Measurements from ENCODE around the gene HGFAC. TPM values are rescaled to one million over a fixed set of nuclear protein-coding genes. Genes with fewer than 3 reads are reported as not detected.
"Not testable (repeated sequence)": the region's sequence is repeated elsewhere in the genome, so short reads cannot be mapped to it uniquely, and the experiment has no call there.

The HGFAC gene
- polyA plus RNA-seq, 3 donors, result 0.71 to 1.3 (median 0.85) TPM

DNA sequence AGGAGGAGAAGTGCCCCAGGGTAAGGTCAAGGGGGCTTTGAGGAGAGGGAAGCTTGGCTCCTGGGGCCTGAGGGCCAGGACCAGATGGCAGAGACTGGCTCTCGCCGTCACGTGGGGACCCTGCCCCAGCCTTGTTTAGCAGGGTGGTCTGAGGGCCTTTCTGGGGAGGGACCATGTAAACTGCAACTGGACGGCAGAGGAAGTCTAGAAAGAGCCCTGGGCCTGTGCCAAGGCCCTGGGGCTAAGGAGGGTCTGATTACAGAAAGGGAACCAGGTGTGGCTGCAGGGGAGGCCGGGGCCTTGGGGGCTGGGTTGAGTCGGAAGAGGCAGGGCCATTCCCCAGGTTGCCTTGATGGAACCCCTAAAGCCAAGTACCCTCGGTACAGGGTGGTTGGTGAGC lies 1.8 kb upstream of the HGFAC start:
- no peak for DNase-seq (ENCODE audit: low read depth in 3 of 3, low spot score in 2 of 3)

DNA sequence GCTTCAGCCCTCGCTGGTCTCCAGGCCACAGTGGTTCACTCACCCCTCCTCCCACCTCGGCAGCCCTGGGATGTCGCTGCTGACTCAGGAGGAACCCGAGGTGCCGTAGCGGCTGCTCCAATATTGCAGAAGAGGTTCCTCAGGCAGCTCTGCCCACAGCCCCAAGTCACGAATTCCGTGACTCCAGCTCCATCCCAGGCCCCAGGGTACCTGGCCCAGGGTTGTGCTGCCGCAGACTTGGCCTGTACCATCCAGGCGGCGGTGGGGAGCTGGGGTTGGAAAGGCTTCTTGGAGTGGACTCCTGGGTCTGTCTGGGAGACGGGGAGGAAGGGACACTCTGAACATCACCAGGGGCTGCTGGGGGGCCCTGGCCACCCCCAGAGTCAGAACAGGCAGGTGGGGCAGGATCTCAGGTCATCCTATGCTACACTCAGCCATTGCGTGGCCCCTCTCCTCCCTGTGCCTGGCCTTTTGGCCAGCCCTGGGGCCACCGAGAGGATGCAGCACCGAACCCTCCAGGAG lies 728 bp upstream of the HGFAC start:
- DNase-seq (ENCODE audit: low read depth in 3 of 3, low spot score in 2 of 3), result no peak

DNA sequence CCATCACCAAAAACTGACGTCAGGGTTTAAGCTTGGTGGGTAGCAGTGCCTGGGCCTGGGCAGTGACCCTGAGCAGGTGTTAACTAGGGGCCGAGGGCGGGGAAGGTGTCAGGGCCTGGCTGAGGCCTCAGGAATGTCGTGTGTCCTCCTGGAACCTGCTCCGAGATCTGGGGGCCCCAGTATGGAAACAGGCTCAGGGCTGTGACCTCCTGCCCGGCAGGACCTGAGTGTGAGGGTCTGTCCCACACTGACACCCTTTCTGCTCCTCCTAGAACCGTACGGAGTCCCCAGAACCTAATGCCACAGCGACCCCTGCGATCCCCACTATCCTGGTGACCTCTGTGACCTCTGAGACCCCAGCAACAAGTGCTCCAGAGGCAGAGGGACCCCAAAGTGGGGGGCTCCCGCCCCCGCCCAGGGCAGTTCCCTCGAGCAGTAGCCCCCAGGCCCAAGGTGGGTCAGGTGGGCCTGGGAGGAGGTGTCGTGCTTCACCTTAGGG lies 741 bp downstream of the HGFAC start:
- no peak for DNase-seq (ENCODE audit: low read depth in 3 of 3, low spot score in 2 of 3)

DNA sequence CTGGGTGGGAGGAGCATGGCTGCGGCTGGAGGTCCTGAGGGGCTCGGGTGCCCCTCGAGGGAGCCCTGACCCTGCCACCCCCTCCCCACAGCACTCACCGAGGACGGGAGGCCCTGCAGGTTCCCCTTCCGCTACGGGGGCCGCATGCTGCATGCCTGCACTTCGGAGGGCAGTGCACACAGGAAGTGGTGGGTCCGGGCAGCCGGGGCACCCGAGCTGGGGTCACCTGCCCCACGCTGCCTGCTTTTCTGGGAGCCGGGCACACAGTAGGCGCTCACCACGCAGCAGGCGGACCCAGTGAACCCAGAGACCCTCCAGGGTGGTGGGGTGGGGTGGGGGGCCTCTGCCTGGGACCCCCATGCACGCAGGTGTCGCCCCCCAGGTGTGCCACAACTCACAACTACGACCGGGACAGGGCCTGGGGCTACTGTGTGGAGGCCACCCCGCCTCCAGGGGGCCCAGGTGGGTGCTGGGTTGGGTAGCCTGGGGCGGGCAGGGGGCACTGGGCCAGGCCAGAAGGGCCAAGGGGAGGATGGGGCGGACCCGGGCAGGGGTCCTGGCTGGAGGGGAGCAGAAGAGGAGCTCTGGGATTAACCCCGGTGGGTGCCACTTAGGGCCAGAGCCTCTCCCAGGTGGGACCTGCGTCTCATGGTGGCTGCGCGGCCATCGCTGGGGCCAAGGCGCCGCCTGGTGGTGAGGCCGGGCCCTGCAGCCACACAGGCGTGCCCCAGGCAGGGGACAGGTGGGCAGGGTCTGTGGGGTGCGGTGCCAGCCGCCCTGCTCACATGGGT lies 1.4 kb downstream of the HGFAC start:
- DNase-seq (ENCODE audit: low read depth in 3 of 3, low spot score in 2 of 3), result no peak

DNA sequence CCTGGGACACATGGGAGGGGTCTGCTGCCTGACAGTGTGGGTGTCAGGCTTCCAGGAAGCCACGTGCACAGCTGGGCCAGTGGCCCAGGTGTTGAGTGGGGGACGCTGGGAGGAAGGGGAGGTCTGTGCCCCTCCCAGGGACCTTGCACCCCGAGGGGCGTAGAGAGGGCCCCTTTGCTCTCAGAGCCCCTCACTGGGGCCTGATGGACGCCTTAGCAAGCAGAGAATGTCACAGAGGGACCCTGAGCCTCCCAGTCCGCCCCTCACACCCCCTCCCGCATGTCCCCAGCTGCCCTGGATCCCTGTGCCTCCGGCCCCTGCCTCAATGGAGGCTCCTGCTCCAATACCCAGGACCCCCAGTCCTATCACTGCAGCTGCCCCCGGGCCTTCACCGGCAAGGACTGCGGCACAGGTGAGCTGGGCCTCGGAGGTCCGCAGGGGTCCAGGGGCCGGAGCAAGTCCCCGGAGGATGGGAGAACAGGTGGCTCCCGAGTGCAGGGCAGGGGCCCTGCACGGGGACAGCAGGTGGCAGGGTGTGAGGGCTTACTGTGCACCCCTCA lies 2.1 kb downstream of the HGFAC start:
- DNase-seq (ENCODE audit: low read depth in 3 of 3, low spot score in 2 of 3), result no peak

DNA sequence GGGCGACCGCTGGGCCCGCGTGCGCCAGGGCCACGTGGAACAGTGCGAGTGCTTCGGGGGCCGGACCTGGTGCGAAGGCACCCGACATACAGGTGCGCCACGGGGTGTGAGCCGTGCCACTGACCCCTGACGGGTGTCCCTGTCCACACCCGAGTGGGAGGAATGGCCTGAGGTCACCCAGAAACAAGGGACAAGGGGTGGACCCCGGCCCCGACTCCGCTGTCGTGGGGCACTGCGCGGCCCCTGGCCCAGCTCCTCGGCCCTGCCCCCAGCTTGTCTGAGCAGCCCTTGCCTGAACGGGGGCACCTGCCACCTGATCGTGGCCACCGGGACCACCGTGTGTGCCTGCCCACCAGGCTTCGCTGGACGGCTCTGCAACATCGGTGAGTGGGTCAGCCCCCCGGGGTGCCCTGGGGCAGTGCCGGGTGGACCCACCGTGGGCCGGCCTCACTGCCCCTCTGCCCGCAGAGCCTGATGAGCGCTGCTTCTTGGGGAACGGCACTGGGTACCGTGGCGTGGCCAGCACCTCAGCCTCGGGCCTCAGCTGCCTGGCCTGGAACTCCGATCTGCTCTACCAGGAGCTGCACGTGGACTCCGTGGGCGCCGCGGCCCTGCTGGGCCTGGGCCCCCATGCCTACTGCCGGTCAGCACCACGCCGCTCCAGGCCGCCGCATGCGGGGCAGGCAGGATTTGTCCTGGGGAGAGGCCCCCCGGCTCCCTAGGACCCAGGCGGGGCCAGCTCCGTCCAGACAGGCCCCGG lies 2.8 kb downstream of the HGFAC start:
- DNase-seq (ENCODE audit: low read depth in 3 of 3, low spot score in 2 of 3), result no peak

DNA sequence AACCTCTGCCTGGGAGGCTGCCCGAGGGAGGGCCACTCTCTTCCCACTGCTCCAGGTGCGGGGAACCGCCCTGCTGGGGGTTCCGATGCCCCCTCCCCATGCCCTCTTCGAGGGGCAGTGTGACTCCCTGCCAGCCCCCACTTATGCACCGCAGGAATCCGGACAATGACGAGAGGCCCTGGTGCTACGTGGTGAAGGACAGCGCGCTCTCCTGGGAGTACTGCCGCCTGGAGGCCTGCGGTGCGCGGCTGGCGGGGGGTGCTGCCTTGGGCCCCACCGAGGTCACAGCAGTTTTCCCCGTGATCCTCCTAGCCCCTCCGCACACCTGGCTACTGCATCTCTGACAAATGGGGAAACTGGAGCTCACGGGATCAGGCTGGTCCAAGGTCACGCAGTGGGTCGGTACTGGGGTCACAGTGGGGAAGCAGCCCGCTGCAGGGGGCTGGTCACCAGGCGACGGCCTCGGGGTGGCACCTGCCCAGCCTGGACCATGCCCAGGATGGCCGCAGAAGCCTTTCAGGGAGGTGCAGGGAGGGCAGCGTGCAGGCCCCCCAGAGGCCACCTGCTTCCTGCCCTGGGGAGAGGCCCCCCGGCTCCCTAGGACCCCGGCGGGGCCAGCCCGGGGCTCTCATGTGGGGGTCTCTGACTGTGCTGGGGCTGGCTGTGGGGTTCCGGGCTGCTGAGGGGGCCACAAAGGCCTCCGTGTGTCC lies 3.5 kb downstream of the HGFAC start:
- no peak for DNase-seq (ENCODE audit: low read depth in 3 of 3, low spot score in 2 of 3)

DNA sequence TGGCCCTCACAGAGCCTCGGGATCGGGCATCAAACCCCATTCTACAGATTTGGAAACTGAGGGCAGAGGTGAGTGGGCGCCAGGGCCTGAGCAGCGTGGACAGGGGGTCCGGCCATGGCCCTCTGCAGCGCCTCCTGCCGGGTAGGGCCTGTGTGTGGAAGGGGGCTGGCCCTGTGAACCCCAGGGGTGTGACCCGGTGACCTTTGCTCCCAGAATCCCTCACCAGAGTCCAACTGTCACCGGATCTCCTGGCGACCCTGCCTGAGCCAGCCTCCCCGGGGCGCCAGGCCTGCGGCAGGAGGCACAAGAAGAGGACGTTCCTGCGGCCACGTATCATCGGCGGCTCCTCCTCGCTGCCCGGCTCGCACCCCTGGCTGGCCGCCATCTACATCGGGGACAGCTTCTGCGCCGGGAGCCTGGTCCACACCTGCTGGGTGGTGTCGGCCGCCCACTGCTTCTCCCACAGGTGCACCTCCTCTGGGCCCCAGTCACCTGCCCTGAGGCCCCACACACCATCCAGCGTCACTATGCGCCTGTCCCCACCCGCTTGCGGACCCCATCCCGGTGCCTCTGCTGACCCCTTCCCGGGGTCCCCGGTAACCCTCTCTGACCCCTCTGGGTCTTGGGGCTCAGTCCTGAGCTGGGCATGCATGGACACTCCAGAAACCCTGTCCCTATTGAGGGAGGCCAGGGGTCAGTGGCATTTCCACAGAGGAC lies 4.2 kb downstream of the HGFAC start:
- DNase-seq (ENCODE audit: low read depth in 3 of 3, low spot score in 2 of 3), result no peak

DNA sequence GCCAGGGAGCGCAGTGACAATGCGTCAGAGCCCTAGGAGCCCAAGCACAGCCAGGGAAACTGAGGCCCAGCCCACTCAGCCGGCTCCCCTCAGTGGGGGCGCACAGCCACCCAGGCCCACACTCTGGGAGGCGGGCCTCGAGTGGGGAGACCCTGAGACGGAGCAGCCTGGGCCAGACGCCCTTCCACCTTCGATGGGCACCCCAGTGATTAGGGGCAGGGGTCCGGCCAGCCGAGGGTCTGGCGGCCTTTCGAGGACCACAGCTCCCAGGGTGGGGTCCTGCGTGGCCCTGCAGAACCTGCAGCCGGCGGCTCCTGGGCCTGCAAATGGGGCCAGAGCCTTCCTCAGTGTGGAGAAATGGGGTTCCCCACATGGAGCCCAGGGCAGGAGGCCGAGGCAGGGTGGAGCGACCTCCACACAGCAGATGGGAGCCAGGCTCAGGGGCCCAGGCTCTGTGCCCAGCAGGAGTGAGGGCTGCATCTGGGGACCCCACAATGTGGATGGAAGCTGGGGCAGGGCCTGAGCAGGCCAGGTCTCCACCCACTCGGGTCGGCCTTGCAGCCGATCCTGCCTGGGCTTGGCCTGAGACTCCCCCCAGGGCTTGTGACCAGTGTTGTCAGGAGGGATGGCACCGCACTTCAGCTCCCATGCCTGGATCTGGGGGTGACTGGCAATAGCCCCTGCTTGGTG lies 5.0 kb downstream of the HGFAC start:
- no peak for DNase-seq (ENCODE audit: low read depth in 3 of 3, low spot score in 2 of 3)

DNA sequence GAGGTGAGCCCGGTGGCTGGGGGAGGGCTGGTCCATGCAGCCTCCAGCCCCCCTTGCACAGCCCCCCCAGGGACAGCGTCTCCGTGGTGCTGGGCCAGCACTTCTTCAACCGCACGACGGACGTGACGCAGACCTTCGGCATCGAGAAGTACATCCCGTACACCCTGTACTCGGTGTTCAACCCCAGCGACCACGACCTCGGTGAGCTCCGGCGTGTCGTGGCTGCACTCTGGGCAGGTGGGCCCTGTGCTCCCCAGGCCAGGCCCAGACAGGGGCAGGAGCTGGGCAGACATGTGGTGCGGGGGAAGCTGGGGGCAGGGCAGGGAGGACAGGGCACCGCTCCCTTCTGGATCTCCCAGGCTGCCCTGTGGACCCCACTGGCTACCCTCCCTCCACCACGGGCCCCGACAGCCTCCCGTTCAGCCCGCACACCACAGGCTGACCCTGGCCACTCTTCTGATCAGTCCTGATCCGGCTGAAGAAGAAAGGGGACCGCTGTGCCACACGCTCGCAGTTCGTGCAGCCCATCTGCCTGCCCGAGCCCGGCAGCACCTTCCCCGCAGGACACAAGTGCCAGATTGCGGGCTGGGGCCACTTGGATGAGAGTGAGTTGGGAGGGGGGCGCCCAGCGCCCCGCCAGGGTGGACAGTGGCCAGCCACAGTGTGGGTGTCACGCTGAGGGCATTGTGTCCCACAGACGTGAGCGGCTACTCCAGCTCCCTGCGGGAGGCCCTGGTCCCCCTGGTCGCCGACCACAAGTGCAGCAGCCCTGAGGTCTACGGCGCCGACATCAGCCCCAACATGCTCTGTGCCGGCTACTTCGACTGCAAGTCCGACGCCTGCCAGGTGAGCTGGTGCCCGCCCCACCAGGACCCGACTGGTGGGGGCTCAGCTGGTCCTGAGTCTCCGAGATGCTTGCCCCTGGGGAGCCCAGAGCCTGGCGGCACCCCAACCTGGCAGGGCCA lies 5.9 kb downstream of the HGFAC start:
- DNase-seq (ENCODE audit: low read depth in 3 of 3, low spot score in 2 of 3), result no peak

DNA sequence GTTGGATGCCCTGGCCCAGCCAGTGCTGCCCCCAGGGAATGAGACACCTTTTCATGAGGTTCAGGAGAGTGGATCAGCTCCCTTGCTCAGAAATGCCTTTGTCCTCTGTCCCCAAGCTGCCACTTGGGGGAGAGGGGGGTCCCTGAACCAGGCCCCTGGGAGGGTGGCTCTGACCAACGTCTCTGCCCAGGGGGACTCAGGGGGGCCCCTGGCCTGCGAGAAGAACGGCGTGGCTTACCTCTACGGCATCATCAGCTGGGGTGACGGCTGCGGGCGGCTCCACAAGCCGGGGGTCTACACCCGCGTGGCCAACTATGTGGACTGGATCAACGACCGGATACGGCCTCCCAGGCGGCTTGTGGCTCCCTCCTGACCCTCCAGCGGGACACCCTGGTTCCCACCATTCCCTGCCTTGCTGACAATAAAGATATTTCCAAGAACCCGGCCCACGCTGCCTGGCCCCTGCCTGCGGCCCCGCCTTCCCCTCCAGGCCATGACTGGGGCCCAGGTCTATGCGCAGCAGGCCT lies 7.3 kb downstream of the HGFAC start:
- DNase-seq (ENCODE audit: low read depth in 3 of 3, low spot score in 2 of 3), result no peak

DNA sequence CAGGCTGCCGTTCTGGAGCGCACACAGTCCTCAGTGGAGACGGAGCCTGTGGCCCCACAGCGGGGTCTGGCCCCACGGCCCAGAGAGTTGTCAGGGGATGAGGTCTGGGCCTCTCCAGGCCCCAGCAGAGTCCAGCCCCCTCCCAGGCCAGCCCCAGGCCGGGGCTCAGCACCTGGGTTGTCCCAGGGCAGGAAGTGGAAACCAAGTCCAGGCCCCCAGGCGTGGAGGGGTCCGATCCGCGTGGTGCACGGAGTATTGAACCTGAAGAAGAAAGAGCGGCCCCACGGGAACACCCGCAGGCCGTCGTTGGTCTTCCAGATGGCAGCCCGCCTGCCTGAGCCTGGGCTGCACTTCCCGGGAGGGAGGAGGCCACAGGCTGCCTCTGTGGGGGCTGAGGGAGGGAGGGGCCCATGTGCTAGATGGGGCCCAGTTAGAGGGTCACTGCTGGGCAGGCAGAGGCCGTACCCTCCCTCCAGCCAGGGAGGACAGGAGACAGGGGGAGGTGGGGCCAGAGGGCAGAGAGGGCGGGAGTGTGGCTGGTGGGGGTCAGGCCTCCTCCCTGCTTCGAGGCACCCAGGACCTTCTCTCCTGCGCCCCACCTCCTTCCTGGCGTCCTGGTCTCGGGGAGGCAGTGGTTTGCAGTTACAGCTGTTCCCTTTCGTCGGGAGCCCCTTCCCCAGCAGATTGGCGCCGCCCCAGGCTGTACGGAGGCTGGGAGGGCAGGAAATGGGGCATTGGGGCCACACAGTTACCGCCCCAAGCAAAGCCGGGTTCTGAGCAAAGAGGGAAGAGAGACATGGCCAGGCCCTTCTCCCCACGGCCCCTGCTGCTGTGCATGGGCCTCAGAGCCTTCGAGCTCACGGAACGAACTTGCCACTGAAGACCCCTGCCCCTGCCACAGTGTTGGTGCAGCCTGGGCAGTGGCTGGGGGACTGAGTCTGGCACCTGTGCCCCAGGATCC lies 8.1 kb downstream of the HGFAC start:
- no peak for DNase-seq (ENCODE audit: low read depth in 3 of 3, low spot score in 2 of 3)

DNA sequence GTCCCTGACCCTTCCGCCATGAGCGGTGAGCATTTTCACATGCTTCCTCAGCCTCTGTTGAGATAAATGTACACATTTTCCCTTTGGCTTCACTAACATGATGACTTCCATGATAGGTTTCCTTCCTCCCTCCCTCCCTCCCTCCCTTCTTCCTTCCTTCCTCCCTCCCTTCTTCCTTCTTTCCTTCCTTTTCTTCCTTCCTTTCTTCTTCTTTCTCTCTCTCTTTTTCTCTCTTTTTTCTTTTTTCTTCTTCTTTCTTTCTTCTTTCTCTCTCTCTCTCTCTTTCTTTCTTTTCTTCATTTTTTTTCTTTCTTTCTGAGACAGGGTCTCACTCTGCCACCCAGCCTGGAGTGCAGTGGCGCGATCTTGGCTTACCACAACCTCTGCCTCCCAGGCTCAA lies 8.9 kb downstream of the HGFAC start:
- DNase-seq (ENCODE audit: low read depth in 3 of 3, low spot score in 2 of 3), result no peak

DNA sequence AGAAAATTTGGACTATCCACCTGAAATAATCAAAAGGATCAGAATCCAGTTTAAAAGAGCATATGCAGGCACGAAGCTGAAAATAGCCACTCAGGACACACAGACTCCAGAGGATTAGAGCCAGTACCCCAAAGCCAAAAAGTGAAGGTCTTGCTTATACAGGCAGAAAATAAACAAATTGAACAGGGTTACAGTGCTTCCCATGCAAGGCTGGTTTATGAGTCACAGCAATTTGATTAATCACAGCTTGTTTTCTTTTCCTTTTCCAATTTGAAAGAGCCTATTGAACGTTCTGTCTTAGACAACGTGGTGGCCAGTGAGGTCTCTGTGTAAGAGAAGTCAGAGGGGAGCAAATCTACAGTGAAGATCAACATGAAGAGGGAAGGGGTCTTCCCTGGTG lies 10.2 kb downstream of the HGFAC start:
- no peak for DNase-seq (ENCODE audit: low read depth in 3 of 3, low spot score in 2 of 3)

DNA sequence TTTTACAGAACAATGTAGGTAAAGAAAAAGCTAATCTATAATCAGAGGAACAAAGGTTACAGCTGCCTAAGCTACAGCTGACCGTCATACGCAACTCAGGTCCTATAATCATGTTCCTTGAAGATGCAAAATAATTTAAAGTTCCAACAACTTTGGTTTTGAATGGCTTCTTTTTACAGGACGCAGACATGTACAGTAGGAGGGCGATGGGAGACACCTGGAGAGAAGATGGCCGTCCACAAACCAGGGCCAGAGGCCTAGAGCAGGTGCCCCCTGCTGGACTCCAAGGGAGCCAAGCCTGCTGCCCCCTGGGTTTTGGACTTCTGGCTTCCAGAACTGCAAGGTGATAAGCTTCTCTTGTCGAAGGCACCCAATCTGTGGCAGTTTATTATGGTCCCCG lies 10.6 kb downstream of the HGFAC start:
- DNase-seq (ENCODE audit: low read depth in 3 of 3, low spot score in 2 of 3), result no peak

DNA sequence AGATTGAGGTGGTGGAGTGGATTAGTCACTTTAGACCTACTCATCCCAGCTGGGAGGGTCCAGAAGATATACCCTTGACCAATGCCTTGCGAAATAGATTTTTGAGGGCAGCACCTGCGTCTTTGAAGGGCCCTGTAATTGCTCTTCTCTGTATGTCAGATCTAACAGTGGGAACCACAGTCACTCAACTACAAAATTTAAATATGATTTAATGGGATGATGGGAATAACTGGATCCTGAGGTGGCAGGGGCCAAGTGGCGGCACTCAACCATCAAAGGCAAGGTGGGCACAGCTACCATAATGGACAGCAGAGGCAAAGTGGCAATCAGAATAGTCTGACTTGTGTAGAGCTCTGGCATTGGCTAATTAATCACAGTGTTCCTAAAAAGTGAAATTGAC lies 13.8 kb downstream of the HGFAC start:
- DNase-seq (ENCODE audit: low read depth in 3 of 3, low spot score in 2 of 3), result not testable (repeated sequence)

DNA sequence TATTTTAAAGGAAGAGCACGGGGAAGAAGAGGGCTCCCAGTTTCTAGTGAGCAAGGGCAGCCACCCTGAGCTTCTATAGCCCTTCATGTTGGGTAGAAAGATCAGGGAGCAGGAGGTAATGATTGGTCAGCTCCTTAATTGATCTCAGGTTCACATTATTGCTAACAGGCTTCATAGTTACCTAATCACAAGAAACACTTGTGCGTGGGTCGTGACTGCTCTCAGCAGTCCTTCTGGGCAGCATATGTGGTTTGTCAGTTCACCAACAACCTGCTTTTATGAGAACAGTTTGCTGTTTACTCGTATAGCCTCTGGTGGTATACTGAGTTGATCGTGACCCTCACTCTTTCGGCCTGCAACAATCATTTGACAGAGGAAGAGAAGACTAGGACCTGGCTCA lies 16.6 kb downstream of the HGFAC start:
- DNase-seq (ENCODE audit: low read depth in 3 of 3, low spot score in 2 of 3), result no peak

All from right renal cortex interstitium (tissue), 3 donors.